GM21528 (cell line): ENCODE data around the gene KRTAP17-1.
"Not testable (repeated sequence)": the region's sequence is repeated elsewhere in the genome, so short reads cannot be mapped to it uniquely, and the experiment has no call there.

Experiments used
- ATAC-seq: cut with Tn5 transposase; IDR thresholded peaks from one replicate; pipeline ENCODE4 v1.9.1; 2021; ENCODE audit warnings: mild to moderate bottlenecking, moderate library complexity; ENCODE audit not compliant: unreplicated experiment, low FRiP score

The KRTAP17-1 gene, protein sequence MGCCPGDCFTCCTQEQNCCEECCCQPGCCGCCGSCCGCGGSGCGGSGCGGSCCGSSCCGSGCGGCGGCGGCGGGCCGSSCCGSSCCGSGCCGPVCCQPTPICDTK

DNA sequence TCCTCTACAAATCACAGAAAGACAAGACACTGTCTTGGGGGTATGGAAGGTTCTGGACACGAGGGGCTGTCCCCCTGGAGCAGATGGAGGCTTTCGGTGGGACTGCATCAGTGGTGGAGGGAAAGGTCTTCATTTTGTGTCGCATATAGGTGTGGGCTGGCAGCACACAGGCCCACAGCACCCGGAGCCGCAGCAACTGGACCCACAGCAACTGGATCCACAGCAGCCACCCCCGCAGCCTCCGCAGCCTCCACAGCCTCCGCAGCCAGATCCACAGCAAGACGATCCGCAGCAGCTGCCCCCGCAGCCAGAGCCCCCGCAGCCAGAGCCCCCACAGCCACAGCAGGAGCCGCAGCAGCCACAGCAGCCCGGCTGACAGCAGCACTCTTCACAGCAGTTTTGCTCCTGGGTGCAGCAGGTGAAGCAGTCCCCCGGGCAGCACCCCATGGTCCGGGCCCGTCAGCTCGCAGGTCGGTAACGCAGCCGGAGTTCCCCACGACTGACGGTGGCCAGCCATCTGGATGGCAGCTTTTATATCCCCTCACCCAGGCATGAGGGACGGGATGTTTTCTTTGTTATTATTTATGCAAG is at the start of gene KRTAP17-1:
Gene KRTAP17-1 (minus strand): TSS at position 507 of the 591 bp plus-strand sequence. CDS start 60 bp downstream, at position 447.
- no peak for ATAC-seq

DNA sequence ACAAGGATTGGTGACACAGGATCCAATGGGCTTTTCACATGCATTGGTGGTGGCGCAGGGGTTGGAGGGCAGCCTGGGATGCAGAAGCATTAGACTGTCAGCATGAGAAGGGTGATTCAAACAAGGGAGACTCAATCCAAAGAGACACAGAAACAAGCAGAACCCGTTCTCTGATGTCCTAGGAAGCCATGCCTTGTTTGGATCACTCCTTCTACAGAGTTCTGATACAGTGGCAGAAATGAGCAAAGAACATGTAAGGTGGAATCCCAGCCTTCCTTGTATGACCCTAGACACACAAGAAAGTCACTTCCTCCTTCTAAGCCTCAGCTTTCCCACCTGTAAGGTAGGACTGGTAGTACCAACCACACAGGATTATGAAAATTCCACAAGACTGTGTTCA is 48.4 kb upstream of the KRTAP17-1 start:
- no peak for ATAC-seq

DNA sequence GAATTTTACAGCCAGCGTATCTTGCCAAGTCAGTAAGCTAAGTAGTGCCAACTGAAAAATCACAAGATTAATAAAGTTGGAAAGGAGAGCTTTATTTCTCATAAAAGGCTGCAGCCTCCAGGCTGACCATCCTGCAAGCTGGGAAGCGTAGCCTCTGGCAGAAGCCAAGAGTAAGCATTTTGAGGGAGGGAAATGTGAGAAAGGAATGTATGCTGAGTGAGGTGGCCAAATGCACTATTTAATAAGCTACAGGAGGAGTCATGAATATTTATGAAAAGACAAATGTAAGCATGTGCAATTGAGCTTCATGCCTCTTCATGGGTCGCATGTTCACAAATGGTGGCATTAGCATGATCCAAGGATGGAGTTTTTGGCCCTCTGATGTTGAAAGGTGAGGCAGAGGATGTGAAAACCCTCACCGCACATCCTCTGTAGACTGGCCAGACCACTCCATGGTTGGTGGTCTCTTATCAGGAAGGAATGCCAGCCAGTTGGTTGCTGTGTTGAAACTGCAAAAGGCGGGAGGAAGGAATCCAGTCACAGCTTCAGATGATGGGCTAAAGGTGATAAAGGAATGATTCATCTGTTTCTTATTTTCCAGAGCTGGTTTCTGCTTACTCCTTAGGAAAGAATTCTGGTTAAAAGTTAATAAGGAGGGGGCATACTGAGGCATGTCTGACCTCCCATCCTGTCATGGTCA is 44.9 kb upstream of the KRTAP17-1 start:
- ATAC-seq: no peak

DNA sequence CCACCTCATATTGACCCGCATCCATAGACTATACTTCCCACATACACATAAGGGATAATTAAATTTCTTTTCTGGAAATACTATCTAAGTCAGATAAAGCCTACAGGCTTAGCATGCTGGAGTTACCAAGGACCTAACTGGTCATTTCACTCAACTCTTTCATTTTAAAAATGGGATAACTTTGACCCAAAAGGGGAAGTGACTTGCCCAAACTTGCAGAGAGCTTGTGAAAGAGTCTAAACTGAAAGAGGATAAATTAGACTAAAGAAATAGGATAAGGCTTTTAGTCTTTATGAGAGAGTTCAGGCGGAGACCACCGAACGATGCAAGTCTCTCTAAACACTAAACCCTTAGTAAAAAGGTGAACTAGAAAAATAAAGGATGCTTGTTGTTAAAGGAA is 39.0 kb upstream of the KRTAP17-1 start:
- ATAC-seq: no peak

DNA sequence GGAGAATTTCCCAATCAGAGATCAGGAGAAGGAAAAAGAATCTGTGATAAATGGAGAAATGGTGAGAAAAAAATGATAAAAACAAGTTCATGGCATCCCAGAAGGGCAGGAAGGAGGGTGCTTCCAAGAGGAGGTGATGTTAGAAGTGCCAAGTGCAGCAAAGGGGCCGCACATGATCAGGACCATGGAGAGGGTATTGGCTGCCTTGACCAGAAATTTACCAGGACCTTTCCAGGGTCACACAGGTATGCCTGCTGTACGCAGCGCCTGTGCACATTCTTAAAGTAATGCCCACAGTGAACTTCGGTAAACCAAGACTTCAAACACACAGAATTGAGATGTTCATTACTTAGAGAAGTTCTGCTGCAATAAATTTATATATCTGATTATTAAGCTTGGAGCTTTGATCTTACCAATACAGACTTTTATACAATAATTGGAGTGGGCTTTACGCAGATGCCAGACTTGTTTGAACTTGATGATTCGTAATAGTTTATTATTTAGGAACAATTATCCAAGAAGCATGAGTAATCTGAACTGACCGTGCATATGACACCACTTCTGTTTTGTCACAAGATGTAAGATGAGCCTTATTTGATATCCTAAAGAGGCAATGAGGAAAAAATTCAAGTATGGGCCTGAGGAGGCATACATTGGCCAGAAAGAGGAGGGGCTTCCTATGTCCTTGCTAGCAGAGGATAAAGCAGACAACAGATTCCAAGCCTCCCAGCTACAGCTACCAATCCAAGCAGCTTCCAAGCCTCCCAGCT is 37.3 kb upstream of the KRTAP17-1 start:
- no peak for ATAC-seq

DNA sequence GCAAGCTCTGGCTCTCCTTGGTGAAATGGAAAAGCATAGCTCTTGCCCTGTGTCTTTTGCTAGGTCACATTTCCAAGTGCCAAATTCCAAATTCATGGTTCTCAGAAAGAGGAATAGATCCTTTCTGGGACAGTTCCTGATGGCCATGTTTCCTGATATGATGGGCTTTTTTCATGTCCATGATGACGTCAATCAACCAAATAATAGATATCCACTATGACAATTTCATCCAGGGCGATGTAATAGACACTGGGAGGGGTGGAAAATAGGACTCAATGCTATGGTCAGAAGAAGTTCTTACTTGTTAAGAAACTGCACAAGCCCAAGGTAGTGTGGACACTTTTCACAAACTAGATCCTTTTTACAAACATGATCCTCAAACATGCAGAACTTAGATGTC is 35.7 kb upstream of the KRTAP17-1 start:
- ATAC-seq: no peak

DNA sequence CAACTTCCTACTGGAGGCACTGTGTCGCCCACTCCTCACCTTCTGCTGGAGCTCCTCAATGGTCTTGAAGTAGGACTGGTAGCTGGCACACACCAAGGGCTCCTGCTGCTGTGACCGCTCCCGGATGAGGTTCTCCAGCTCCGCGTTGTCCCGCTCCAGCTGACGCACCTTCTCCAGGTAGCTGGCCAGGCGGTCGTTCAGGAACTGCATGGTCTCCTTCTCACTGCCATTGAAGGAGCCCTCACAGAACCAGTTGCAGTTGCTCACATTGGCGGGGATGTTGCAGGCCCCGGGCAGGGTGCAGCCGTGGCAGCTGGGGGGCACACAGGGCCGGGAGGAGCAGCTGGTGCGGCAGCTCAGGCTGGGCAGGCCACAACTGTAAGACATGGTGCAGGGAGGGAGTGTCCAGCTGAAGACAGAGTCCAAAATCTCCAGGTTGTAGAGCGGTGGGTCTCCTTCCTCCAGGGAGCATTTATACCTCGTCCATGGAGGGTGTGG is 34.9 kb upstream of the KRTAP17-1 start, which contains the start of gene KRT33A:
Gene KRT33A (minus strand): TSS at position 448 of the 498 bp plus-strand sequence. CDS start 61 bp downstream, at position 387.
- not testable (repeated sequence) for ATAC-seq

DNA sequence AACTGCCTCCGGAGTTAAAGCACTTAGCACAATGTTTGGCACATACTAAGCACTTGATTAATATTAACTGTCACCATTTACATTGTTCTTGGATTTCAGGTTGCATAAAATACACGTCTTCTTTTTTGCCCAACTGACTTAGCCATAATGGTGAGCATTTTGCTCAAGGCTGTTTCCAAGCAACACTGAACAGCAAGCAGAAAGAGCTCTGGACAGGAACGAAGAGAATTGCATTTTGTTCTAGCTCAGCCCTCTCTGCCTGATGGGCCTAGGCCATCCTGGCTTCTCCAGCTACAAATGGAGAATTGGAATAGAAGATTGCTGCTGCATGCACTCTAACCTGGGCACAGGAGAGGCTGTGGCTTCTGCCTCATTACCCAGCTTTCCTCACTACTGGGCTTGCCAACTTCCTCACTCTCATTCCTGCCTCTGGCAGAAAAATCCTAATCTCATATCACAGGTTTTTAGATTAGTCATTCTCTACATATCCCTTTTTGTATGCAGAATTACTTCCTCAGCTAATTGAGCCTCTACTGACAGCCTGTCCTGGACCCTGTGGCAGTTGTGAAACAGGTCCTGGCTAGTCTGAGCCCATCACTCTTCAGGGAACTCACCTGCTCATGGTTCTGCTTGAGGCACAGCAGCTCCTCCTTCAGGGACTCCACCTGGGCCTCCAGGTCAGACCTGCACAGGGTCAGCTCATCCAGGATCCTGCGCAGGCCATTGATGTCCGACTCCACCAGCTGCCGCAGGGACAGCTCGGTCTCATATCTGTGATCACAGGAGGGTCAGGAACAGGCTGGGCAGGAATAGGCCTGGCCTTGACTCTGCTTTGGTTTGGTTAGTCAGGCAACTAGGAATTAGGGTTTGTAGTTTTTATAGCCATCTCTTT is 32.6 kb upstream of the KRTAP17-1 start:
- no peak for ATAC-seq

DNA sequence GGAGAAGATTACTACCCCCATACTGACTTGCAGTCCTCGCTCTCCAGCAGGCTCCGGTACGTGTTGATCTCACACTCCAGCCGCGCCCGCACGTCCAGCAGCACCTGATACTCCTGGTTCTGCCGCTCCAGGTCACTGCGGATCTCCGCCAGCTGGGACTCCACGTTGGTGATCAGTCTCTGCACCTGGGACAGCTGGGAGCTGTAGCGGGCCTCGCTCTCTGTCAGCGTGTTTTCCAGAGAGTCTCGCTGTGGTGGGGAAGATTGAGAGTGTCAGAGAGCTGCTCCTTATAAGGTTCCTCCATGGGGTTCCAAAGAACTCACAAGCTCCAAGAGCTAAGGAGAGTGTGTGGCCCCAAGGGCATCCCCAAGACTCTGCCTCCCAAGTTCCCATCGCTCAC is 30.9 kb upstream of the KRTAP17-1 start:
- ATAC-seq: not testable (repeated sequence)

DNA sequence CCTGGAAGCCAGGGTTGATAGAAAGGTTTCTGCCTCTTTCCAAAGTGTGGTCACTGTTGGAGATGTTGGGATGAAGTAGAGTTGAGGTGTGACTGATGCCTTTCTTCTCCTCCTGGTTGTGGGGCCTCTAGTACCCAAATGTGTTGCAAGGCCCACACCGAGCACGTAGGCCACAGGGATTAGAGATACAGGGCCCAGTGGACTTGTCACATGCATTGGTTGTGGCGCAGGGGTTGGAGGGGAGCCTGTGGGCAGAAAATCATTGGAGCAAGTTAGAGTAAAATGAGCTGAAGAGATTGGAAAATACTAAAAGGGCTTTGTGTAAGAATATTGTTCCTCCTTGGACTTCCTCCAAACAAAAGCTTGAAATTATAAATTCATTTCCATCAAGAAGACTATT is 30.5 kb upstream of the KRTAP17-1 start:
- no peak for ATAC-seq

DNA sequence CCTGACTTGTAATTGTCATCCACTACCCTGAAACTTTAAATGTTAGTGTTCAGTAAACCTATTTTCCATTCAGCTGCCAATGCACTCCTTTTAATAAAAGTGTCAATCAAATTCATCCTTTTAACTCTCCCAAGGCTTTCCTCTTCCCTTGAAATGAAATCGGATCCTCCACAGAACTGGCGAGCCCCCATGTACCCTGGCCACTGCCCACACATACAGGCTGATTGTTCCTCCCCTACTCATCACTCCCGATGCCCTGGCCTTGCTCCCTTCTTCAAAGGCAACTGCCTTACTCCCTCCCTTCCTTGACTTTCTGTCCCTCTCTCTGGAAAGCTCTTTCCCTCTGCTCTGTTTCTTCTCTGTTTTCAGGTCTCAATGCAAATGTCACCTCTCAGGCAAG is 27.5 kb upstream of the KRTAP17-1 start:
- no peak for ATAC-seq

DNA sequence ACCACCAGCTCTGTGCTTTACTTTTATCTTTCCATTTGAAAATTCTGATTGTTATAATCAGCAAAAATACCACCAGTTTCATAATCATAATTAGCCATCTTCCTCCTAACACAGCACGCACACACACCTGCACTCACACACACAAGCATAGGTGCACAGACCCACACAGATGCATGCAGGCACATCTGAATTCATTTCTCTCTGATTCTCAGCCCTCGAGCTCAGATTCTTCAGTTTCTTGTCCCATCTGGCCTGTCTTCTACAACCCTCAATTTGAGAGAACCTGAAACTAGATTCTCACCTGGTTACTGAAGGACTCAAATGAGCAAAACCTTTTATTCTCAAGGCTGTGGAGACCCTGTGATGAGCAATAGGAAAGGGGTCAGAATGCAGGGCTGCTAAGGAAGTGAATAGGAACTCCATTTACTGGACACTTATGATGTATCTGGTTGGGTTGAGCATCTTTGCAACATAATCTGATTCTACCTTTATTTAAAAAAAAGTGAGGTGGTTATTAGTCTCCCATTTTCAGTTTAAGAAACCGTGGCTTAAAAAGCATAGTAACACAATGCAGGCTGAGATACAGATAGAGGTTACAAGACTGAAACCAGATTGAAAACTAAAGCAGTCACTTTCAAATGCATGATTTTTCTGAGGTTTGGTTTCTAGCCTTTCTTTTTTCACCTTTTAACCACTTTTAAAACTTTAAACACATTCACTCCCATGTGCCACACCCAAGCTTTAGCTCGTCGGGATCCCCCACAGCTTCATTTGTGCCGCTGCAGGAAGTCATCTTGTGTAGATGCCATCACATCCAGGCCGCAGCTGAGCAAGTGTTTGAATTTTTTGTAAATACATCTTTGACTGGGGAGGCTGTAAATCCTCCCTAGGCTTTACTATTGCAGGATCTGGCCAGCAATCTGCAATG is 25.7 kb upstream of the KRTAP17-1 start:
- ATAC-seq: no peak

DNA sequence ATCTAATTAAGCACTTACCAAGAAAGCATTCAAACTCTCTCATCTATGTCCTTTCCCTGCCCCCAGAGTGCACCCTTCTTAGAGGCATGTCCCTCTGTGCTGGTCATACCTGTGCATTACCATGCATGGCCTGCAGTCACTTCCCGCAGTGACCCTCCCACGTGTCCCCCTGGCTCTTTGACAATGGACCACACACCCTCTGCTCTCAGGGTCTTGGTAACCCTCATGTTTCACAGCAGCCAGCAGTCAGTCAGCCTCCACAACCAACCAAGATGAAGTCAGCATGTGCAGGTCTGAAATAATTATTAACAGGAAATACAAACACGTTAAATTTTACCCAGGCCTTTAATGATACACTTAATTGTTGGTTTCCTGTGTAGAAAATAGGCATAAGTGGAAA is 25.0 kb upstream of the KRTAP17-1 start:
- ATAC-seq: no peak

DNA sequence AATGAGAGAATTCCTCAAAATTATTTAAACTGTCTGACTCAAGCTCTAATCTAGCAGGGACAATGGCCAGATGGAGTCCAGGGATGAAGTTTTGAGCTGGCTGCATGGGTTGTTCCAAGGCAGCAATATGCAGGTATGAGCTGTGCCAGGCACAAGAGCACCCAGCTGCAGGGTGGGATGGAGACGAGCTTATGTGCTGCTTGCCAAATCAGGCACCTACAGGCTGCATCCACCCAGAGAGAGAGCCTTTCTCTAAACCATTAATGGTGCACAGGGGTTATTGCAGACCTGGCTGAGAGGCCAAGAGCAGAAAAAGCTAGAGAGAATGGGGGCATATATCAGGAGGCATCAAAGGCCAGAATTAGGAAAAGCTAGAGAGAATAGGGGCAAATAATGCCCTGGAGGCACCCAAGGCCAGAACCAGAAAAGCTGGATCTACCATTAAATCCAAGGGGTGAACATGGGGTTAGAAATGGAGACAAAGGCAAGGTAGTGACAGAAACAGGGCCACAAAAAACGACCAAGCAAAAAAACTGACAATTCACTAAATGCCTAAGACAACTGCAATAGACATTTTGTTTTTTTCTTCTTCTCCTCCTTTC is 24.2 kb upstream of the KRTAP17-1 start:
- no peak for ATAC-seq

DNA sequence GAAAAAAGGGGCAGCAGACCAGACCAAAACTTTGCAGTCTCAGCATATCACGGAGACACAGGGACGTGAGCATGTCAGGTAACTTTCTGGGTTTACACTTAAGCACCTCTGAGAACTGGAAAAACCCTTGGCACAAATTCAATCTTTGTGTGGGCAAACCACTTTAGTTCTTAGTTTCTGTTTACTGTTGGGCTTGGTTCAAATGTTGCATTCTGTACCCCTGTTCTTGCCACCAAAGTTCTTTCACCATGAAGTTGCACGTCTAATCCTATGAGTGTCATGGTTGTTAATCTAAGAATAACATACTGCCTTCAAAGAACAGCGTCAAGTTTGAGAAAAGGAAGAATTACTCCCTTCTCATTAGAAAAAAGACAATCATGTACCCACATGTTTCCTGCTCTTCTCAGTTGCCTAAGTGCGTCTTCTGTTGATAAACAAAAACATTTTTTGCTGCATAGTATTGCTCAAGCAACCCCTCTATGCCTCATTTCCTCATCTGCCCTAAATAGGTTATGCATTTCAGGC is 23.5 kb upstream of the KRTAP17-1 start:
- no peak for ATAC-seq

DNA sequence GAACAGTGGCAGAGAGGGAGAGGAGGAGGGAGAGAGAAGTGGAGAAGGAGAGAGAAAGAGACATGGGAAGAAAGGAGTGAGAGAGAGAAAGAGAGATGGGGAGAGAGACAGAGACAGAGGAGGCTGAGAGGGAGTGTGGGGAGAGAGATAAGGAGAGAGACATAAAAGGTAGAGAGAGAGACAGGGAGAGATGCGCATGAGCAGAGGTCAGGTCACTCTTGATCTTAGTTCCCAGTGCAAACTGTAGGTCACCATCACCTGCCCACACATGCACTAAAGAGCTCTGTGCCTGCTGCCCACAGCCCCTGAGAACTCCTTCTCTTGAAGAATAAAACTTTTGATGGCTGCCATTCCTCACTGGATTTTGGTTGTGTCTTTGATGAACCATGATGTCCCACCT is 20.2 kb upstream of the KRTAP17-1 start:
- no peak for ATAC-seq

DNA sequence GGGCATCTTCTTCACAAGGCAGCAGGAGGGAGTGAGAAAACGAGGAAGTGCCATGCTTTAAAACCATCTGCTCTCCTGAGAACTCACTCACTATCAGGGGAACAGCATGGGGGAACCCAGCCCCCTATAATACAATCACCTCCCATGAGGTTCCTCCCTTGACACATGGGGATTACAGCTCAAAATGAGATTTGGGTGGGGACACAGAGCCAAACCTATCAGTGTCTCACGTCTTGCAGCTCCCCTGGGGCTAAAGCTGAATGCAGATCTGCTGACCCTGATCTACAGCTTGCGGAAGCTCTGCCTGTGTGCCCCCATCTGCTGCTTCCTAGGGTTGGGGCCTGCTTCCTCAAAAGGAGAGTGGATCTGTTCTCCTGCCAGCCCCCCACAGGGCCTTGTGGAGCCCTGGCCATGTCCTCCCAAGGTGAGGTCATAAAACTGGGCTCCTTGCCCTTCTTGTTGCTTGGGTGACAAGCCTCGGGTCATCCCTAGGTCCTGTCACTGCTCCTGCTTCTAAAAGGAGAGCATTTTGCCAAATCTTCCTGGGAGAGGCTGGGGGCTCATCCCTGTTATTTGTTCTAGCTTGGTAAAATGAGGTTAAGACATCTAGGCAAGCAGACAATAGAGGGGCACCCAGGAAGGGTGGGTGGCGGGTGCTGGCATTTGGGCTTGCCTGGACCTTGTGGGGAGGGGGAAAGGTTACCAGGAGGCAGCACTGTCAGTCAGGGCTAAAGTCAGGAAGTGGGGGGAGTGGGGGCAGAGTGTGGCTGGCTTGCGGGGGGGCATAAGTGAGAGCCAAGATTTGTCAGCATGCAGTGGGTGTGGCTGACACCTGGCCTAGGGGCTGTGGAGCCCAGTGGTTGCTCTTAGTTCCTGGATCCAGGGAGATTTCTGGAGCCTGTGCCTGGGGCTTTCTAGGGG is 19.1 kb upstream of the KRTAP17-1 start:
- ATAC-seq: no peak
